BE2C (cell line): Measurements from ENCODE around the gene MRPS10.
A peak's percentile ranks its signal among the peaks of the same experiment; 100 is the strongest.

ENCODE experiments used
- DNase-seq: peaks from one replicate; pipeline ENCODE4 v3.0.0-alpha.2; 2020
- H3K27me3 ChIP-seq: fragments of 250-450 bp; sonication (Bioruptor Pico); 2 replicates; pipeline ENCODE4 v1.5.1; 2020; ENCODE audit warnings: mild to moderate bottlenecking
- H3K36me3 ChIP-seq: fragments of 250-450 bp; sonication (Bioruptor Pico); 2 replicates; pipeline ENCODE4 v1.5.1; 2020; ENCODE audit warnings: mild to moderate bottlenecking
- H3K4me1 ChIP-seq: fragments of 250-450 bp; sonication (Bioruptor Pico); 2 replicates; pipeline ENCODE4 v1.5.1; 2020
- H3K4me3 ChIP-seq: 2 replicates; pipeline ENCODE4 v1.5.1; 2011; ENCODE audit warnings: low read depth, low read length
- H3K9me3 ChIP-seq: fragments of 250-450 bp; sonication (Bioruptor Pico); 2 replicates; pipeline ENCODE4 v1.5.1; 2020
- CTCF ChIP-seq: IDR thresholded peaks from 2 replicates; pipeline ENCODE4 v1.5.1; 2012; ENCODE audit warnings: mild to moderate bottlenecking, low read depth, low read length

The MRPS10 gene

GRCh38 chr6:42190554-42191183 is 27.0 kb downstream of the MRPS10 start:
- TF ChIP-seq CTCF, result no peak
- H3K9me3 ChIP-seq, result no peaks in the 10 kb centered on the region
- no peak overlapping the region for H3K4me3 ChIP-seq
- peaks cover 7% of the 10 kb centered on the region for H3K4me1 ChIP-seq
- DNase-seq, result peak; percentile 55
- H3K27me3 ChIP-seq, result no peaks in the 10 kb centered on the region
- no peaks in the 10 kb centered on the region for H3K36me3 ChIP-seq

- Histone ChIP-seq H3K4me3 (no peak overlapping the region), H3K27me3 (no peaks in the 10 kb centered on the region), H3K4me1 (peaks cover 7% of the 10 kb centered on the region), H3K9me3 (no peaks in the 10 kb centered on the region), H3K36me3 (no peaks in the 10 kb centered on the region)
- TF ChIP-seq CTCF, result no peak
- DNase-seq, result no peak
These were observed 29.3 kb downstream of the MRPS10 start for GRCh38 chr6:42188406-42188805.

GRCh38 chr6:42185597-42185996 is 32.1 kb downstream of the MRPS10 start:
- no peak for TF ChIP-seq CTCF
- Histone ChIP-seq H3K36me3 (no peaks in the 10 kb centered on the region), H3K9me3 (no peaks in the 10 kb centered on the region), H3K4me1 (no peaks in the 10 kb centered on the region), H3K27me3 (no peaks in the 10 kb centered on the region), H3K4me3 (no peak overlapping the region)
- DNase-seq, result no peak

- peaks cover 2% of the 10 kb centered on the region; the same call in 1 of the 2 replicates for H3K4me1 ChIP-seq
- no peak for DNase-seq
These were observed 33.2 kb downstream of the MRPS10 start for GRCh38 chr6:42184475-42184874.

GRCh38 chr6:42182101-42182500 is 35.6 kb downstream of the MRPS10 start:
- H3K36me3 ChIP-seq, result no peaks in the 10 kb centered on the region
- no peaks in the 10 kb centered on the region for H3K27me3 ChIP-seq
- TF ChIP-seq CTCF, result no peak
- DNase-seq, result no peak
- no peaks in the 10 kb centered on the region for H3K9me3 ChIP-seq
- peaks cover 3% of the 10 kb centered on the region; the same call in 1 of the 2 replicates for H3K4me1 ChIP-seq
- no peak overlapping the region for H3K4me3 ChIP-seq

More at GRCh38 chr6:42184475-42184874, 33.2 kb downstream of the MRPS10 start:
- no peaks in the 10 kb centered on the region for H3K27me3 ChIP-seq
- TF ChIP-seq CTCF, result no peak
- no peaks in the 10 kb centered on the region for H3K9me3 ChIP-seq
- no peaks in the 10 kb centered on the region for H3K36me3 ChIP-seq
- no peak overlapping the region for H3K4me3 ChIP-seq

GRCh38 chr6:42179945-42180313 is 37.7 kb downstream of the MRPS10 start:
- Histone ChIP-seq H3K4me1 (peaks cover 3% of the 10 kb centered on the region; the same call in 1 of the 2 replicates), H3K9me3 (no peaks in the 10 kb centered on the region), H3K27me3 (no peaks in the 10 kb centered on the region), H3K36me3 (no peaks in the 10 kb centered on the region), H3K4me3 (no peak overlapping the region)
- no peak for TF ChIP-seq CTCF
- DNase-seq, result no peak
